ENCODE measurements around the gene LRCH1. TPM values are rescaled to one million over a fixed set of nuclear protein-coding genes. Genes with fewer than 3 reads are reported as not detected.

LRCH1 gene
- total and polyA plus RNA-seq, 2 experiments from 2014 or later = 3.9 to 9.2 TPM

DNA sequence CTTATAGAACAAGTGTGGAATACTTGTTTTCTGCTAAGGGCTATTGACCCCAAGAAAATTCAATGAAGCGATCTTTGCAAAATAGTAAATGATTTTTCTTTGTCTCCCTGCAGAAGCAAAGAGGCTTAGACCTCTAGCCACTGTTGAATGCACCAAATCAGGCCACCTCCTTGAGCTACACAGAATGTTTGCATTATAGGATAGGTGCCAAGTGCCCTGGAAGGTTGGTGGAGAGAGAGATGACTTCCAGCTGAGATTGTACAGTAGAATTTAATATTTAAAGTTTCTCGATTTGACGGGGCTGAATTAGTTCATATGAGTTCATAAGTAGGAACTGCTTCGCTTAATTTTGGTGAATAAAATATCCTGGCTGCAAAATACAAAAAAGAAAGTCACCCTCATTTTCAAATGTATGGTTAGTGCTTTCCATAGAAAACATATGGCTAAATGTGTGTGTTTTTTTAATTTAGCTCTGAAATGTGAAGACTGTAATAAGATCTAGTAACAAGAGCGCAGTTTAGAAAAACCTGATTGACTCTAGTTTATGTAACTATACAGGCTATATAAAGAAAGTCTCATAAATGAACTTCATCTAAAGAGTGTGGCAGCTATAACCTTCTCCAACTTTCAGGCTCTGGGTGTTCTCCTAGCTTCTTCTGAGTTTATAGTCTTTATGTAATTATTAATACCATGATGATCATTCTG, 41.6 kb downstream of the LRCH1 start:
- Histone ChIP-seq H3K79me2 (replicated peaks; ENCODE audit: insufficient read depth) (peaks cover 45% of the 10 kb centered on the region), H3K36me3 (ENCODE audit: insufficient read depth) (no peaks in the 10 kb centered on the region), H4K20me1 (replicated peaks; ENCODE audit: insufficient read depth) (0 out of 2 replicates have a peak, but pooled peaks cover 1% of the 10 kb centered on the region), H3K4me3 (no peak overlapping the region), H3K4me2 (no peak overlapping the region), H3K4me1 (ENCODE audit: insufficient read depth) (peaks cover 9% of the 10 kb centered on the region), H2AFZ (no peak overlapping the region), H3K9me2 (ENCODE audit: insufficient read depth) (no peaks in the 10 kb centered on the region), H3K27ac (ENCODE audit: low read depth) (no peak overlapping the region), H3K27me3 (ENCODE audit: insufficient read depth) (no peaks in the 10 kb centered on the region), H3F3A (replicated peaks; ENCODE audit: low read depth) (no peaks in the 10 kb centered on the region)
- H3K9me3 Mint-ChIP-seq = no peaks in the 10 kb centered on the region
- no peak overlapping the region for H3K4me3 Mint-ChIP-seq
- H3K27me3 Mint-ChIP-seq (ENCODE audit: insufficient read depth, low read depth, poor library complexity) = no peaks in the 10 kb centered on the region
- no peak overlapping the region for H3K27ac Mint-ChIP-seq
- TF ChIP-seq, protein P1, sequence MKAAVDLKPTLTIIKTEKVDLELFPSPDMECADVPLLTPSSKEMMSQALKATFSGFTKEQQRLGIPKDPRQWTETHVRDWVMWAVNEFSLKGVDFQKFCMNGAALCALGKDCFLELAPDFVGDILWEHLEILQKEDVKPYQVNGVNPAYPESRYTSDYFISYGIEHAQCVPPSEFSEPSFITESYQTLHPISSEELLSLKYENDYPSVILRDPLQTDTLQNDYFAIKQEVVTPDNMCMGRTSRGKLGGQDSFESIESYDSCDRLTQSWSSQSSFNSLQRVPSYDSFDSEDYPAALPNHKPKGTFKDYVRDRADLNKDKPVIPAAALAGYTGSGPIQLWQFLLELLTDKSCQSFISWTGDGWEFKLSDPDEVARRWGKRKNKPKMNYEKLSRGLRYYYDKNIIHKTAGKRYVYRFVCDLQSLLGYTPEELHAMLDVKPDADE (IDR thresholded peaks at IDR 0.05) = no peak
- no peak for TF ChIP-seq POLR2AphosphoS5 (IDR thresholded peaks at IDR 0.05; ENCODE audit: low read depth)
- no peak for TF ChIP-seq JUNB (IDR thresholded peaks at IDR 0.05; ENCODE audit: unreplicated experiment)
- no peak for TF ChIP-seq ZNF114 (CRISPR knock-in tag; IDR thresholded peaks at IDR 0.05)
- TF ChIP-seq, protein P2, sequence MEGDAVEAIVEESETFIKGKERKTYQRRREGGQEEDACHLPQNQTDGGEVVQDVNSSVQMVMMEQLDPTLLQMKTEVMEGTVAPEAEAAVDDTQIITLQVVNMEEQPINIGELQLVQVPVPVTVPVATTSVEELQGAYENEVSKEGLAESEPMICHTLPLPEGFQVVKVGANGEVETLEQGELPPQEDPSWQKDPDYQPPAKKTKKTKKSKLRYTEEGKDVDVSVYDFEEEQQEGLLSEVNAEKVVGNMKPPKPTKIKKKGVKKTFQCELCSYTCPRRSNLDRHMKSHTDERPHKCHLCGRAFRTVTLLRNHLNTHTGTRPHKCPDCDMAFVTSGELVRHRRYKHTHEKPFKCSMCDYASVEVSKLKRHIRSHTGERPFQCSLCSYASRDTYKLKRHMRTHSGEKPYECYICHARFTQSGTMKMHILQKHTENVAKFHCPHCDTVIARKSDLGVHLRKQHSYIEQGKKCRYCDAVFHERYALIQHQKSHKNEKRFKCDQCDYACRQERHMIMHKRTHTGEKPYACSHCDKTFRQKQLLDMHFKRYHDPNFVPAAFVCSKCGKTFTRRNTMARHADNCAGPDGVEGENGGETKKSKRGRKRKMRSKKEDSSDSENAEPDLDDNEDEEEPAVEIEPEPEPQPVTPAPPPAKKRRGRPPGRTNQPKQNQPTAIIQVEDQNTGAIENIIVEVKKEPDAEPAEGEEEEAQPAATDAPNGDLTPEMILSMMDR (conservative IDR thresholded peaks at IDR 0.05; ENCODE audit: low read depth in 2 of 2) = no peak
- no peak for TF ChIP-seq STAT1 (IDR thresholded peaks at IDR 0.05; ENCODE audit: unreplicated experiment)
- no peak for TF ChIP-seq EZH2phosphoT487 (IDR thresholded peaks at IDR 0.05; ENCODE audit: unreplicated experiment)
- no peak for TF ChIP-seq NANOG (IDR thresholded peaks at IDR 0.05; ENCODE audit: borderline replicate concordance)
- TF ChIP-seq, protein P3, sequence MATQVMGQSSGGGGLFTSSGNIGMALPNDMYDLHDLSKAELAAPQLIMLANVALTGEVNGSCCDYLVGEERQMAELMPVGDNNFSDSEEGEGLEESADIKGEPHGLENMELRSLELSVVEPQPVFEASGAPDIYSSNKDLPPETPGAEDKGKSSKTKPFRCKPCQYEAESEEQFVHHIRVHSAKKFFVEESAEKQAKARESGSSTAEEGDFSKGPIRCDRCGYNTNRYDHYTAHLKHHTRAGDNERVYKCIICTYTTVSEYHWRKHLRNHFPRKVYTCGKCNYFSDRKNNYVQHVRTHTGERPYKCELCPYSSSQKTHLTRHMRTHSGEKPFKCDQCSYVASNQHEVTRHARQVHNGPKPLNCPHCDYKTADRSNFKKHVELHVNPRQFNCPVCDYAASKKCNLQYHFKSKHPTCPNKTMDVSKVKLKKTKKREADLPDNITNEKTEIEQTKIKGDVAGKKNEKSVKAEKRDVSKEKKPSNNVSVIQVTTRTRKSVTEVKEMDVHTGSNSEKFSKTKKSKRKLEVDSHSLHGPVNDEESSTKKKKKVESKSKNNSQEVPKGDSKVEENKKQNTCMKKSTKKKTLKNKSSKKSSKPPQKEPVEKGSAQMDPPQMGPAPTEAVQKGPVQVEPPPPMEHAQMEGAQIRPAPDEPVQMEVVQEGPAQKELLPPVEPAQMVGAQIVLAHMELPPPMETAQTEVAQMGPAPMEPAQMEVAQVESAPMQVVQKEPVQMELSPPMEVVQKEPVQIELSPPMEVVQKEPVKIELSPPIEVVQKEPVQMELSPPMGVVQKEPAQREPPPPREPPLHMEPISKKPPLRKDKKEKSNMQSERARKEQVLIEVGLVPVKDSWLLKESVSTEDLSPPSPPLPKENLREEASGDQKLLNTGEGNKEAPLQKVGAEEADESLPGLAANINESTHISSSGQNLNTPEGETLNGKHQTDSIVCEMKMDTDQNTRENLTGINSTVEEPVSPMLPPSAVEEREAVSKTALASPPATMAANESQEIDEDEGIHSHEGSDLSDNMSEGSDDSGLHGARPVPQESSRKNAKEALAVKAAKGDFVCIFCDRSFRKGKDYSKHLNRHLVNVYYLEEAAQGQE (IDR thresholded peaks at IDR 0.05; ENCODE audit: unreplicated experiment) = no peak
- no peak for TF ChIP-seq ZNF331 (CRISPR knock-in tag; IDR thresholded peaks at IDR 0.05; ENCODE audit: low read depth)
- TF ChIP-seq, protein P4, sequence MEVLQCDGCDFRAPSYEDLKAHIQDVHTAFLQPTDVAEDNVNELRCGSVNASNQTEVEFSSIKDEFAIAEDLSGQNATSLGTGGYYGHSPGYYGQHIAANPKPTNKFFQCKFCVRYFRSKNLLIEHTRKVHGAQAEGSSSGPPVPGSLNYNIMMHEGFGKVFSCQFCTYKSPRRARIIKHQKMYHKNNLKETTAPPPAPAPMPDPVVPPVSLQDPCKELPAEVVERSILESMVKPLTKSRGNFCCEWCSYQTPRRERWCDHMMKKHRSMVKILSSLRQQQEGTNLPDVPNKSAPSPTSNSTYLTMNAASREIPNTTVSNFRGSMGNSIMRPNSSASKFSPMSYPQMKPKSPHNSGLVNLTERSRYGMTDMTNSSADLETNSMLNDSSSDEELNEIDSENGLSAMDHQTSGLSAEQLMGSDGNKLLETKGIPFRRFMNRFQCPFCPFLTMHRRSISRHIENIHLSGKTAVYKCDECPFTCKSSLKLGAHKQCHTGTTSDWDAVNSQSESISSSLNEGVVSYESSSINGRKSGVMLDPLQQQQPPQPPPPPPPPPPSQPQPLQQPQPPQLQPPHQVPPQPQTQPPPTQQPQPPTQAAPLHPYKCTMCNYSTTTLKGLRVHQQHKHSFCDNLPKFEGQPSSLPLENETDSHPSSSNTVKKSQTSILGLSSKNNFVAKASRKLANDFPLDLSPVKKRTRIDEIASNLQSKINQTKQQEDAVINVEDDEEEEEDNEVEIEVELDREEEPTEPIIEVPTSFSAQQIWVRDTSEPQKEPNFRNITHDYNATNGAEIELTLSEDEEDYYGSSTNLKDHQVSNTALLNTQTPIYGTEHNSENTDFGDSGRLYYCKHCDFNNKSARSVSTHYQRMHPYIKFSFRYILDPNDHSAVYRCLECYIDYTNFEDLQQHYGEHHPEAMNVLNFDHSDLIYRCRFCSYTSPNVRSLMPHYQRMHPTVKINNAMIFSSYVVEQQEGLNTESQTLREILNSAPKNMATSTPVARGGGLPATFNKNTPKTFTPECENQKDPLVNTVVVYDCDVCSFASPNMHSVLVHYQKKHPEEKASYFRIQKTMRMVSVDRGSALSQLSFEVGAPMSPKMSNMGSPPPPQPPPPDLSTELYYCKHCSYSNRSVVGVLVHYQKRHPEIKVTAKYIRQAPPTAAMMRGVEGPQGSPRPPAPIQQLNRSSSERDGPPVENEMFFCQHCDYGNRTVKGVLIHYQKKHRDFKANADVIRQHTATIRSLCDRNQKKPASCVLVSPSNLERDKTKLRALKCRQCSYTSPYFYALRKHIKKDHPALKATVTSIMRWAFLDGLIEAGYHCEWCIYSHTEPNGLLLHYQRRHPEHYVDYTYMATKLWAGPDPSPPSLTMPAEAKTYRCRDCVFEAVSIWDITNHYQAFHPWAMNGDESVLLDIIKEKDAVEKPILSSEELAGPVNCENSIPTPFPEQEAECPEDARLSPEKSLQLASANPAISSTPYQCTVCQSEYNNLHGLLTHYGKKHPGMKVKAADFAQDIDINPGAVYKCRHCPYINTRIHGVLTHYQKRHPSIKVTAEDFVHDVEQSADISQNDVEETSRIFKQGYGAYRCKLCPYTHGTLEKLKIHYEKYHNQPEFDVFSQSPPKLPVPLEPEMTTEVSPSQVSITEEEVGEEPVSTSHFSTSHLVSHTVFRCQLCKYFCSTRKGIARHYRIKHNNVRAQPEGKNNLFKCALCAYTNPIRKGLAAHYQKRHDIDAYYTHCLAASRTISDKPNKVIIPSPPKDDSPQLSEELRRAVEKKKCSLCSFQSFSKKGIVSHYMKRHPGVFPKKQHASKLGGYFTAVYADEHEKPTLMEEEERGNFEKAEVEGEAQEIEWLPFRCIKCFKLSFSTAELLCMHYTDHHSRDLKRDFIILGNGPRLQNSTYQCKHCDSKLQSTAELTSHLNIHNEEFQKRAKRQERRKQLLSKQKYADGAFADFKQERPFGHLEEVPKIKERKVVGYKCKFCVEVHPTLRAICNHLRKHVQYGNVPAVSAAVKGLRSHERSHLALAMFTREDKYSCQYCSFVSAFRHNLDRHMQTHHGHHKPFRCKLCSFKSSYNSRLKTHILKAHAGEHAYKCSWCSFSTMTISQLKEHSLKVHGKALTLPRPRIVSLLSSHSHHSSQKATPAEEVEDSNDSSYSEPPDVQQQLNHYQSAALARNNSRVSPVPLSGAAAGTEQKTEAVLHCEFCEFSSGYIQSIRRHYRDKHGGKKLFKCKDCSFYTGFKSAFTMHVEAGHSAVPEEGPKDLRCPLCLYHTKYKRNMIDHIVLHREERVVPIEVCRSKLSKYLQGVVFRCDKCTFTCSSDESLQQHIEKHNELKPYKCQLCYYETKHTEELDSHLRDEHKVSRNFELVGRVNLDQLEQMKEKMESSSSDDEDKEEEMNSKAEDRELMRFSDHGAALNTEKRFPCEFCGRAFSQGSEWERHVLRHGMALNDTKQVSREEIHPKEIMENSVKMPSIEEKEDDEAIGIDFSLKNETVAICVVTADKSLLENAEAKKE (CRISPR knock-in tag; IDR thresholded peaks at IDR 0.05) = no peak
- TF ChIP-seq CREB1 (CRISPR knock-in tag; IDR thresholded peaks at IDR 0.05; ENCODE audit: low read depth) = no peak
- no peak for TF ChIP-seq EZH2 (IDR thresholded peaks at IDR 0.05; ENCODE audit: low read depth, unreplicated experiment)
- ATAC-seq (no peak), DNase-seq (ENCODE audit: low spot score) (no peak)
- peaks cover 23% of the 10 kb centered on the region for H3K4me1 Mint-ChIP-seq
- H3K36me3 Mint-ChIP-seq (ENCODE audit: low read depth) = peaks cover 4% of the 10 kb centered on the region; the same call in 1 of the 3 replicates
